ENCODE data around the gene HNMT. TPM values are rescaled to one million over a fixed set of nuclear protein-coding genes. Genes with fewer than 3 reads are reported as not detected.
"Not testable (repeated sequence)": the region's sequence is repeated elsewhere in the genome, so short reads cannot be mapped to it uniquely, and the experiment has no call there.

HNMT gene
- not detected in 2 replicates for total RNA-seq

- intact Hi-C loops (cut with micrococcal nuclease) = no loop called here
These were observed at the start of gene HNMT for GRCh38 chr2:137964066-137964858. HNMT (plus strand) TSS chr2:137964473; CDS start chr2:137964492, 19 bp downstream.

- intact Hi-C loops (cut with micrococcal nuclease) = no loop called here
These were observed 43.0 kb upstream of the HNMT start for GRCh38 chr2:137921105-137921880.

- intact Hi-C loops (cut with micrococcal nuclease) = not testable (repeated sequence)
These were observed 42.1 kb upstream of the HNMT start for GRCh38 chr2:137922171-137922570.

- intact Hi-C loops (cut with micrococcal nuclease) = no loop called here
These were observed 40.3 kb upstream of the HNMT start for GRCh38 chr2:137924019-137924418.

GRCh38 chr2:137925599-137925998 lies 38.7 kb upstream of the HNMT start:
- intact Hi-C loops (cut with micrococcal nuclease) = no loop called here

DNA sequence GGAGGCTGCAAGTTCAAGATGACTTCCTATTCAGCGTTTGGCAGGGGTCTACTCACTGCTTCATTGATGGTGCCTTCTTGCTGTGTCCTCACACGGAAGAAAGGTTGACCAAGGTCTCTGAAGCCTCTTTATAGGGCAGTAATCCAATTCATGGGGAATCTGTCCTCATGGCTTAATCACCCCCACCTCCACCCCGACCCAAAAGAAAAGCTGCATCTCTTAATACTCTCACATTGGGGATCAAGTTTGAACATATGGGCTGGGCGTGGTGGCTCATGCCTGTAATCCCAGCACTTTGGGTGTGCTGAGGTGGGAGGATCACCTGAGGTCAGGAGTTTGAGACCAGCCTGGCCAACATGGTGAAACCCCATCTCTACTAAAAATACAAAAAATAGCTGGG lies 36.4 kb upstream of the HNMT start:
- intact Hi-C loops (cut with micrococcal nuclease) = no loop called here

DNA sequence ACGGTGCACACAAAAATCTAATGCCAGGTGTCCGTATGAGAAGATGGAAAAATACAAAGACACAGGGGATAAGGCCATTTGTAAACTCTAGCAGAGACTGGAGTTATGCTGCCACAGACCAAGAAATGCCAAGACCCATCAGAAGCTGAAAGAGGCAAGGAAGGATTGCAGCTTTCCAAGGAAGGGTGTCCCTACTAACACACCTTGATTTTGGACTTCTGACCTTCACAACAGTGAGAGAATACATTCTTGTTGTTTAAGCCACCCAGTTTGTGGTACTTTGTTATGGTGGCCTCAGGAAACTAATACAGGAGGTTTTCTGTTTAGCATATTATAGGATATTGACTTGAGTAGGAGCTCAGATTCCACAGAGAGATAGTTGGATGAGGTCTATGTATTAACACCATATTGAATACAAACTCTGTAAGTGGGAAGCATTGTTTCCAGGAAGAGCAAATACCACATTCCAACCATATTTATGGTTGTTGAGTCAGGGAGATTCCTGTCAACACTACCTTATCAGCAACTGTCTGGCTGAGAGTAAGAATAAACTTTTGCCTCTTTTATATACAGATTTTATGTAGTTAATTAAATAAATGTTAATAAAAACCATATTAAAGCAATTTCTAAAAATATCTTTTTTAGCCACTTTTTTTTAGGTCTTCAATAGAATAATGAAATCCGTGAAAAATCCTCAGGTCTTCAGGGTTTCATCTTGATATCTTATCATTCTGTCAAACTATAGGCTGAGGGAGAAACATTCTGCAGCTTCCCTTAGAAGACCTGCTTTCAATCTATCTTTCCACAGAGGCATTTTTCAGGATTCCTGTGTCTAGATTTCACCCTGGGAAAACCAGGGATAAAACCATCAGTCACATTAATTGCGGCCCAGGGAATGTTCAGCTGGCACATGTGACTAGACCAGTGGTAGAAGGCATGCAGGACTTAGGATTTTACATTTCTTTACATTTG lies 35.4 kb upstream of the HNMT start:
- intact Hi-C loops (cut with micrococcal nuclease) = no loop called here

- intact Hi-C loops (cut with micrococcal nuclease) = no loop called here
These were observed 34.8 kb upstream of the HNMT start for GRCh38 chr2:137929519-137929916.

GRCh38 chr2:137930146-137930545 lies 34.1 kb upstream of the HNMT start:
- intact Hi-C loops (cut with micrococcal nuclease) = no loop called here

DNA sequence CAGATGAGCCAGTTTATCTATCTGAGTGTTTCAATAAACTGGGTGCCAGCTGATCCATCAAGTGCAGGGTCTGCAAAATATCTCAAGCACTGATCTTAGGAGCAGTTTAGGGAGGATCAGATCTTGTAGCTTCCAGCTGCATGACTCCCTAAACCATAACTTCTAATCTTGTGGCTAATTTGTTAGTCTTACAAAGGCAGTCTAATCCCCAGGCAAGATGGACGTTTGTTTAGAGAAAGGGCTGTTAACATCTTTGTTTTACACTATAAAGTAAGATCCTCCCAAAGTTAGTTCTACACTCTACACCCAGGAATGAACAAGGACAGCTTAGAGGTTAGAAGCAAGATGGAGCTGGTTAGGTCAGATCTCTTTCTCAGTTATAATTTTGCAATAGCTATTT lies 28.7 kb upstream of the HNMT start:
- intact Hi-C loops (cut with micrococcal nuclease) = no loop called here

DNA sequence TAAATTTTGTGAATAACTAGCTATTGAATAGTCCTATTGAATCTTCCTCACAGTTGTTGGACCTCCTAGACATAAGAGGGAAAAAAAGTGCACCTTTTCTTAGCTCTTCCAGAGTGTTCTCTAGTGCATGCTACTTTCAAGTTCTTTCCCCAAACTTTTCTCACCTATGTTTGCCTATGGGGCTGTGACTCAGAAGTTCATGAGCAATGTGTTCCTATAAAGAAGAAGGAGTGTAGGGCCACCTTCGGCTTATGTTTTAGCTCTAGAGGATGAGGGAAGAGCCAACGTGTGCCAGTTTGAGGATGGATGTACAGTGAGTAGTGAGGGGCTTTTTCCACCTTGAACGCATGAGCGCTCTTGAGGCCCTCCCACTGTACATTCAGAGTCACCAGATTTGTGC lies 27.0 kb upstream of the HNMT start:
- intact Hi-C loops (cut with micrococcal nuclease) = no loop called here

DNA sequence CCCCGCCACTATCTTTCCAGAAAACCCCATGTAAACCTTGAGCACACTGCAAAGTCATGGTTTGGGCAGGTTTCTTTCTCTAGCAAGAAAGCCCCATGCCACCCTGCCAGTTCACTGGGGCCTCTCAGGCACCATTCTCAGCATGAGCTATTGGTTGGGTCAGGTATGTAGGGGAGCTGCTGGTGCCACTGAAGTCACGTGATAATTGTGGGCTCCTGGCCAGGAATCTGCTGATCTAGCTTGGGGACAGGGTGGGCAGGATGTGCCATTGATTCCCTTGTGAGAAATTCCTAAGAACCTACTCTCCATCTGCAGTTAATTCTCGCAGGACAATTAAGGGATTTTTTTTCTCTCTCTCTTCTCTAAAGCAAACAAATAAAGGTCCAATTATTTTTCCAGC lies 26.5 kb upstream of the HNMT start:
- intact Hi-C loops (cut with micrococcal nuclease) = no loop called here

GRCh38 chr2:137938204-137938603 lies 26.1 kb upstream of the HNMT start:
- intact Hi-C loops (cut with micrococcal nuclease) = no loop called here

DNA sequence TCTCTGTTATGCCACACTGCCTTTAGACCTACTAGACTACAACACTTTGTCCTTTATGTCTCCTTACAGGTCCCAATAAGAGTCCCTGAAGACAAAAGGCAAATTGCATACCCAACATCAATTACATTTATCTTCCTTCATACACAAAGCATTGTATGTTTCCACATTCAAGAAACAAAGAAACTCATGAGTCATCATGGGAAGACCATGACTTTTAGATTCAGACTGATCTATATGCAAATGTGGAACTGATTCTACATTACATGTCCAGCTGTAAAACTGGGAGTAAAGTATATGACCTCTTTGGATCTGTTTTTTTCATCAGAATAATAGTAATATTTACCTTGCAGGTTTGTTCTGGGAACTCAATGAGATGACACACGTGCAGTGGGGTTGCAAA lies 25.2 kb upstream of the HNMT start:
- intact Hi-C loops (cut with micrococcal nuclease) = no loop called here

DNA sequence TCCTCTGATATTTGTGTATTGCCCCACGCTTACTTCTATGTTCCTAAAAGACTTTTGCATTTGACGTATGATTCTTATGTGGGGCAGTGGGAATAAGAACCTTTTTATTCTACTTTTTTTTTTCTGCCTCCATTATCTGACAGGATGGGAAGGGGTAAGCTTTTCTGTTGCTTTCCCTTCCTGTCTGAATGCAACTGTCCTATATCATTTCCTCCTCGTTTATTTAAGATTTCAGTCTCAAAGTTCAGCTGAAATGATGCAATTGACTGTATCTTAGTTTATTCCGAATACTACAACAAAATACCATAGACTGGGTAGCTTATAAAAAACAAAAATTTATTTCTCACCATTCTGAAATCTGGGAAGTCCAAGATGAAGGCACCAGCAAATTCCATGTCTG lies 24.1 kb upstream of the HNMT start:
- intact Hi-C loops (cut with micrococcal nuclease) = no loop called here

DNA sequence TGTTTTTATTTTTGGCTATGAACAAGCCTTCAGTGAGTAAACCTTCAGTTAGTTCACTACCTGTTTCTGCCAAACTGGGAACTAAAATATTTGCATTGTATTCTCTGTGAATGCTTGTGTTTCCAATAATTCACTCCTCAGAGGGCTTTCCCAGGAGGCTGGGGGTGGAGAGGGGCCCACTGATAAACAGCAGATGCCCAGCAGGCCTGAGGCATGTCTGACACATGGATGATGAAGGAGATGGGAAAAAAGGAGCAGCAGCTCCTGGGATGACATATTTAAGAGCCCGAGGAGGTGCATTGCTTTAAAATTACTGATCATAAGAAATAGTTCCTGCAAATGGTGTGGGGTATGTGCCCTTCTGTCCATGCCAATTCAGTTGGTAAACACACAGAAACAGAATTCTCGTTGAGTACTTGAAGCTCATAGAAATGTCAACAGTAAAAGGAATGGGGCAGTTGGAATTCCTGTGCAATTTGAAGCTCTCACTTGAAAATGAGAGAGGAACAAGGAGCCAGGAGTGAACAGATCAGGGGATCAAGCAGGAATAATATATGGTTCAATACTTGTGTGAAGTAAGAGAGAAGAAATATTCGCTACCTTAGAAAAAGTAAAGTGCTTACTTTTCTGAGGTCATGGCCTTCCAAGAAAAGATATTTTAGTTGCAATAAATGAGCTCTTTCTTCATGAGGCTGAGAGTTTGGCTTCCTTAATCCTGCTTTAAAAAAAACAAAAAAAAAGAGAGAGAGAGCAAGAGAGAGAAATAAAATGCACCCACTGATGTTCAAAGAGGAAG lies 22.0 kb upstream of the HNMT start:
- intact Hi-C loops (cut with micrococcal nuclease) = no loop called here

DNA sequence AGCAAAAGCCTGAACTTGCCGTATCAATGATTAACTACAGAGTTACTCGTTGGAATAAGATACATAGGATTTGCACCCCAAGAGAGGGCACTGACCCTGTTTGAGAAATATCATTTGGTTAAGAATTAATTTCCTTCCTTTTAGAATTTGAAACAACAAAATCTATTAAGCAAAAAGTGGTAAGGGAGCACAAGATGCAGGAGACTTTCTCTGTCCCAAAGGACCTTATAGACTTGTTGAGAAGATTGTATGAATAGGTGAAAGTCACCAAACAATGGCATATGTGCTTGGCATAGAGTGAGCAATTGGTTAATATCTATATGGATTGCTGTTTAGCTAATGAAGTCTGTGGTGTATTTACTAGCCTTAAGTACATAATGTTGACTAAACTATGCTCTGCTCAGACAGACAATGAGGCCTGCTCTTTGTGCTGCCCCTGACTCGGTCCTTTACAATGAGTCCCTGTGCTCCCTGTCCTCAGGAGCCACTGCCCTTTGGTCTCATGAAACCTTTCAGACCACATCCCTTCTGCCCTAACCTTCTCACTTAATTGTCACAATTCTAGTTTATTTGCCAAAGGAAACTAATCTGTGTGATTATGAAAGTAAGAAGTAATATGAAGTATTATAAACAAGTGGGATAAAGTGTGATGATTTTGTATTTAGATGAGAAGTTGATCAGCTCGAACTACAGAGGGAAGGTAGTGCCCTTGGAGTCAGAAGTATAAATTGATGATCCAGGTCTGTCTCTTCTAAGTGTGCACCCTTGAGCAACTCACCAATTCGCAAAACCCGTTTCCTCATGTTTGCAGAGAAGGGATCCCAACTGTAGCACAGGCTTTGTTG lies 21.2 kb upstream of the HNMT start:
- intact Hi-C loops (cut with micrococcal nuclease) = no loop called here

DNA sequence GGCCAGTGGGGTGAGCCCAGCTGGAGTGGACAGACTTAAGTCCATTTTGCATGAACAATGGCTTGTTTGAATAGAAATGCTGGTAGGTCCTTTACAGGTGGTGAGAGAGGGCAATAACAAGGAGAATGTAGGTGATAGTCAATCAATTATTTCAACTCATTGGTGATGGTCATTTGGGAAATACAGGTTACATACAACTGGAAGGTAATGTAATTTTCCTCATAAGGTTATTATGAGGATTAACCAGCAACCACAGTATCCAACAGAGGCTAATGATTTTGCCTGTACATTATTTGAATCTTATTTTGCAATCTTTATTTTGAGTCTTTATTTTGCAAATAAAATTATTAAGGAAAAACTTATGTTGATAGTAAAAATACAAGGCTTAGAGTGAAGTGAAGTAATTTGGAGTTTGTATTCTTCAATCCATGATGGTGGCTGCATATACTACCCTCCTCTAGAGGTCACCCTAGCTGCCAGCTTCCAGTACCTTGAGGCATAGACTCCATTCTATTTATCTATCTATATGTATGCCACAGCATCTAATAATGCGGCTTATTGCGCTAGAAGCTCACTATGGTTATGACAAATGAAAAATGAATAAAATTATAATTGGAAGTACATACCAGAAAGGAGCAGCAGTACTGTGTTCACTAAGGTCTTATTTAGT lies 20.5 kb upstream of the HNMT start:
- intact Hi-C loops (cut with micrococcal nuclease) = no loop called here

DNA sequence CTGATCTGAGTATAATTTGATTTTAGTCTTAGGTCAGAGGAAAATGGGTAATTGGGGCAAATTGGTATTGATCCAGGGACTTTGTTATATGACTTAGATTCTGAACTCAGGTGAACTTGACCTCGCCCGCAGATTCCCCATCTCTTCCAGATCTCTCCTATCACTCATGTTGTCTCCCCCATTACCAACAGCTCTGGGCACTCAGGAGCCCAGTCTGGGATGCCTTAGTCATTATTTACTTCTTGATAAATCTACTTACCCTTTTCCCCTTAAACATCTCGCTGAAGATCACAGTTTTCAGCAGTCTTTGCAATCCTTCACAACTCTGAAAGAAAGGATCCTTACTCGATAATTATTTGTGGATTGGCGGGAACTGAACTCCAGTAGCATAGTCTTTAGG lies 19.6 kb upstream of the HNMT start:
- intact Hi-C loops (cut with micrococcal nuclease) = loop anchor here (5.0 kb wide), 1 partner anchor 843 kb away; no protein-coding TSS in a partner anchor
